ENCODE measurements around the gene PPA2.

PPA2 gene

DNA sequence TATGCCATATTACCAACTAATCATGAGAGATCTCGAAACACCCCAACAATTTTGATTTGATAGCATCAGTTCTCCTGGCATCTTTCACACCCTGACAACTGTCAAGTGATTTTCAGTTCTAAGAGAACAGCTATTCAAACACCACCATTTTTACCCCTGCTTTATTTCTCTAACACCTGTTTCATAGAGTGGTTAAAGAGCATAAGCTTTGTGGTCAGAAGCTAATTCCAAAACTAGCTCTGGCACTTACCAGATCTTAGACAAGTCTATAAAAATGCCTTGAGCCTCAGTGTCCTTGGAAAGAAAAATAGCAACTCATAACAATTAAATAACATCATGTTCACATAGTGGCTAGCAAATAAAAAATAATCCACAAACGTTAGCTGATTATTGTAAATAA lies 17.9 kb downstream of the PPA2 start:
- no peak for DNase-seq
- Histone ChIP-seq H3K4me1 (no peaks in the 10 kb centered on the region), H3K4me3 (ENCODE audit: low read depth, low read length) (no peak overlapping the region), H3K9me3 (no peaks in the 10 kb centered on the region), H3K36me3 (no peaks in the 10 kb centered on the region), H3K27me3 (no peaks in the 10 kb centered on the region)
- TF ChIP-seq, protein P1, sequence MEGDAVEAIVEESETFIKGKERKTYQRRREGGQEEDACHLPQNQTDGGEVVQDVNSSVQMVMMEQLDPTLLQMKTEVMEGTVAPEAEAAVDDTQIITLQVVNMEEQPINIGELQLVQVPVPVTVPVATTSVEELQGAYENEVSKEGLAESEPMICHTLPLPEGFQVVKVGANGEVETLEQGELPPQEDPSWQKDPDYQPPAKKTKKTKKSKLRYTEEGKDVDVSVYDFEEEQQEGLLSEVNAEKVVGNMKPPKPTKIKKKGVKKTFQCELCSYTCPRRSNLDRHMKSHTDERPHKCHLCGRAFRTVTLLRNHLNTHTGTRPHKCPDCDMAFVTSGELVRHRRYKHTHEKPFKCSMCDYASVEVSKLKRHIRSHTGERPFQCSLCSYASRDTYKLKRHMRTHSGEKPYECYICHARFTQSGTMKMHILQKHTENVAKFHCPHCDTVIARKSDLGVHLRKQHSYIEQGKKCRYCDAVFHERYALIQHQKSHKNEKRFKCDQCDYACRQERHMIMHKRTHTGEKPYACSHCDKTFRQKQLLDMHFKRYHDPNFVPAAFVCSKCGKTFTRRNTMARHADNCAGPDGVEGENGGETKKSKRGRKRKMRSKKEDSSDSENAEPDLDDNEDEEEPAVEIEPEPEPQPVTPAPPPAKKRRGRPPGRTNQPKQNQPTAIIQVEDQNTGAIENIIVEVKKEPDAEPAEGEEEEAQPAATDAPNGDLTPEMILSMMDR (IDR thresholded peaks at IDR 0.05; ENCODE audit: low read depth, low read length): no peak

DNA sequence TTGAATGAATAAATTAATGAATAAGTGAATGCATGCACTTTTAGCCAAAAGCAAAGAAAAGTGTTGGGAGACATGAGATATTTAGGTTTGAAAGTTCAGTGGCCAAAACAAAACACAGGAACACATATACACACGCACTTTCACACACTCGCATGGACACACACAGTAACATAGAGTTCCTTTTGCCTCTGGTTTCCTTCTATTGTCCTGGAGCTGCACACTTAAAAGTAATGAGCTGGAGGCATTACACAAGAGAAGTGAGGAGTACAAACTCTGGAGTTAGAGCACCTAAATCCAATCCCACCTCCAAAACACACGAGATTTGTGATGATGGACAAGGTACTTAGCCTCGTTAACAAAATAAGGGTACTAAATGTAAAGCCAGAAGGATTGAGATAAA lies 18.7 kb downstream of the PPA2 start:
- Histone ChIP-seq H3K4me1 (no peaks in the 10 kb centered on the region), H3K36me3 (no peaks in the 10 kb centered on the region; the same call in 1 of the 2 replicates), H3K27me3 (no peaks in the 10 kb centered on the region), H3K4me3 (ENCODE audit: low read depth, low read length) (no peak overlapping the region), H3K9me3 (no peaks in the 10 kb centered on the region)
- no peak for DNase-seq
- TF ChIP-seq, protein P1 (IDR thresholded peaks at IDR 0.05; ENCODE audit: low read depth, low read length): no peak

DNA sequence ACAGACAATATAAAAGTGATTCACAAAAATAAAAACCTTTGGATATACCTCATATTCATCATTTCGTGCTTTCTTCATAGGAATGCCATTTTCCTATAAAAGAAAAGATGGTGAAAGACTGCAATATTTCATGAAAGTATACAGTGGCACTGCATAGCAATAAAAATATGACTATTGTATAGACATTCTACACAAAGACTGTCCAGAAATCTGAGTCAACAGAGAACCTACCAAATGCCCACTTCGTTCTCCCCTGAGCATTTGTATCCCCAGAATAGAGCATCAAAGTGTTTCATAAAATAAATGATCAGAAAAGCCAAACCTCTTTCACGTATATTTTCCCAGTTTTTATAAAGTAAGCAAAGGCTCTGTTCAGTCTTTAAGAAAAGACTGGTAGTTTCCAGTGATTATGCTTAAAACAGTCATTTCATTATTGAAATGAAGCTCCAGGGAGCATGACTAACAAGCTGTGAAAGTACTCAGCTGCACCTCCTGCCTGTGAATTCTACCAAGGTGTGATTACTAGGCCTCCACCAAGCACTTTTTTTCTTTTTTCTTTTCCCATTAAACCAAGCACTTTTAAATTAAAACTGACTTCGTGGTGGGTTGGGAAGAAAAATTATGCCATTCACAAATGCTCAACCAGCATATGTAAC lies 20.2 kb downstream of the PPA2 start:
- DNase-seq: no peak
- TF ChIP-seq, protein P1 (IDR thresholded peaks at IDR 0.05; ENCODE audit: low read depth, low read length): no peak
- Histone ChIP-seq H3K4me1 (no peaks in the 10 kb centered on the region), H3K27me3 (no peaks in the 10 kb centered on the region), H3K4me3 (ENCODE audit: low read depth, low read length) (no peak overlapping the region), H3K36me3 (peaks cover 4% of the 10 kb centered on the region), H3K9me3 (no peaks in the 10 kb centered on the region)

DNA sequence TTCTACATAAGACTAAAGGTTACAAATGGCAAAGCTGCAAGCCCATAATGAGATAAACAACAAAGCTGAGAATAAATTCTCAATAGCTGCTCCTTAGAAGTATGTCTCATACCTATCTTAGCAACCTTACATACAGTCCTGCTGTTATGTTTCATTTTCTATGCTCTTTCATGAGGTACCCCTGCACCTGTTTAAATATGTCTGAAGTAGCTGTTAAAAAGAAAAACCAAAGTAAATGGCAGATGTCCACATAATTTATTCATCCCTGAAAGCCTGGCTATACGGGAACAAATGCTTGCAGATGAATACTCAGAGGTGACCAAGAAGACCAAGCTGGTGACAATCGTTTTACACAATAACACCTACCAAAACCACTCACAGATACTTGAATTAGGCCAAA lies 22.5 kb downstream of the PPA2 start:
- Histone ChIP-seq H3K9me3 (no peaks in the 10 kb centered on the region), H3K4me1 (no peaks in the 10 kb centered on the region), H3K36me3 (peaks cover 9% of the 10 kb centered on the region), H3K4me3 (ENCODE audit: low read depth, low read length) (no peak overlapping the region), H3K27me3 (no peaks in the 10 kb centered on the region)
- no peak for DNase-seq
- TF ChIP-seq, protein P1 (IDR thresholded peaks at IDR 0.05; ENCODE audit: low read depth, low read length): no peak

DNA sequence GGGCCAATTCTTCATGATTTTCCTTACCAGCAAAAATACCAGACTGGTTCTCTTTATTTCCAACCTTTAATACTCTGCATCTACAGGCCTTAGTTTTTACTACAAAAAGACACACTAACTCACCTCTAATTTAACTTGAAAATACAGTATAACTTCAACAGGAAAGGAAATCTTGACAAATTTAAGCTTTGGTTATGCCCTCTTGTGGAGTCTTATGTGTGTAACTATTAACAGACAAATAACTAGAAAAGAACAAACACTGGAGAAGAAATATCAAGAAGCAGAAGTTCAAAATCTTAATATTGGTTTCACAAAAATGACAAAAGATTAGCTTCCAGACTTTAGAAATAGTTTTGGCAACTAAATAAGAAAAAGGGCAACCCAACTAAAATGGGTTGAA lies 33.0 kb downstream of the PPA2 start:
- Histone ChIP-seq H3K27me3 (no peaks in the 10 kb centered on the region), H3K9me3 (no peaks in the 10 kb centered on the region), H3K36me3 (peaks cover 11% of the 10 kb centered on the region; the same call in 1 of the 2 replicates), H3K4me3 (ENCODE audit: low read depth, low read length) (no peak overlapping the region), H3K4me1 (no peaks in the 10 kb centered on the region)
- TF ChIP-seq, protein P1 (IDR thresholded peaks at IDR 0.05; ENCODE audit: low read depth, low read length): no peak
- DNase-seq: no peak

DNA sequence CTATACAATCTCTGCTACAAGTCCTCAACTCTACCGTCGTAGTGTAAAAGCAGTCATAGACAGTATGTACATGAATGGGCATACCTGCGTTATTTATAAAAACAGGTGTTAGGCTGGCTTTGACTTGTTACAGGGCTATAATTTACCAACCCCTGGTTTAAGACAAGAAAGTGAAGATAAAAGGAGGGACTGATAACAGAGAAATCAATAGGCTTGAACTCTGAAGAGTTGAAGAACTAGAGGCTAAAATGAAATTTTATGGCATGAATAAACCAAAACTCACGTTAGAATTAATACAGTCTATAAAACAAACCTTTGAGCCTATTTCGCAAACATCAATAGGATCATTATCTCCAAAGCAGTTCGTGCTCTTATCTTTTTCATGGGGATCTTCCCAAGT lies 36.2 kb downstream of the PPA2 start:
- no peaks in the 10 kb centered on the region for H3K9me3 ChIP-seq
- no peak overlapping the region for H3K4me3 ChIP-seq (ENCODE audit: low read depth, low read length)
- H3K27me3 ChIP-seq: no peaks in the 10 kb centered on the region
- no peaks in the 10 kb centered on the region for H3K4me1 ChIP-seq
- no peak for DNase-seq
- TF ChIP-seq, protein P1 (IDR thresholded peaks at IDR 0.05; ENCODE audit: low read depth, low read length): no peak
- peaks cover 9% of the 10 kb centered on the region for H3K36me3 ChIP-seq

Measured in BE2C (cell line).